ENCODE data around the gene ACKR2.

The ACKR2 gene

GRCh38 chr3:42914771-42915515 is 105.7 kb downstream of the ACKR2 start:
- TF ChIP-seq CTCF (IDR thresholded peaks at IDR 0.05) (no peak), ZFX (IDR thresholded peaks at IDR 0.05; ENCODE audit: borderline replicate concordance) (no peak)
- H3K27ac ChIP-seq, result no peak overlapping the region
